GM12865 (cell line): ENCODE measurements around the gene CASK.

Experiments used
- DNase-seq: peaks from one replicate; pipeline ENCODE4 v3.0.0; 2010; ENCODE audit warnings: low read depth
- H3K4me3 ChIP-seq: 2 replicates; pipeline ENCODE4 v1.5.1; 2011; ENCODE audit warnings: mild to moderate bottlenecking, low read depth, low read length, control low read depth
- CTCF ChIP-seq: IDR thresholded peaks from 2 replicates; pipeline ENCODE4 v1.5.1; 2011; ENCODE audit warnings: low read length, control low read depth, low read depth, inconsistent platforms; ENCODE audit not compliant: insufficient read depth; ENCODE audit errors: missing control alignments

CASK gene

GRCh38 chrX:41588271-41588670, 335.1 kb downstream of the CASK start:
- H3K4me3 ChIP-seq = no peak overlapping the region
- DNase-seq = no peak
- TF ChIP-seq CTCF = no peak

GRCh38 chrX:41580423-41581064, 342.8 kb downstream of the CASK start:
- no peak overlapping the region for H3K4me3 ChIP-seq
- no peak for TF ChIP-seq CTCF
- DNase-seq = no peak

GRCh38 chrX:41563876-41564275, 359.5 kb downstream of the CASK start:
- no peak overlapping the region for H3K4me3 ChIP-seq
- no peak for DNase-seq
- TF ChIP-seq CTCF = no peak

GRCh38 chrX:41561045-41561444, 362.3 kb downstream of the CASK start:
- peak; percentile 69 for DNase-seq
- H3K4me3 ChIP-seq = no peak overlapping the region
- no peak for TF ChIP-seq CTCF

- no peak for TF ChIP-seq CTCF
- no peak for DNase-seq
- no peak overlapping the region for H3K4me3 ChIP-seq
These were observed 363.9 kb downstream of the CASK start for GRCh38 chrX:41559235-41560052.

- peak; percentile 1 for TF ChIP-seq CTCF
- DNase-seq = peak; percentile 16
These were observed 364.8 kb downstream of the CASK start for GRCh38 chrX:41558531-41558930.

More at GRCh38 chrX:41558531-41558930, 364.8 kb downstream of the CASK start:
- no peak overlapping the region for H3K4me3 ChIP-seq
